GM19372 (cell line): ENCODE results near the gene NFYB.
"Not testable (repeated sequence)": the region's sequence is repeated elsewhere in the genome, so short reads cannot be mapped to it uniquely, and the experiment has no call there.

Experiments used
- ATAC-seq: cut with Tn5 transposase; IDR thresholded peaks from one replicate; pipeline ENCODE4 v1.9.1; 2021; ENCODE audit warnings: mild to moderate bottlenecking, low read depth, moderate library complexity; ENCODE audit not compliant: unreplicated experiment

The NFYB gene

DNA sequence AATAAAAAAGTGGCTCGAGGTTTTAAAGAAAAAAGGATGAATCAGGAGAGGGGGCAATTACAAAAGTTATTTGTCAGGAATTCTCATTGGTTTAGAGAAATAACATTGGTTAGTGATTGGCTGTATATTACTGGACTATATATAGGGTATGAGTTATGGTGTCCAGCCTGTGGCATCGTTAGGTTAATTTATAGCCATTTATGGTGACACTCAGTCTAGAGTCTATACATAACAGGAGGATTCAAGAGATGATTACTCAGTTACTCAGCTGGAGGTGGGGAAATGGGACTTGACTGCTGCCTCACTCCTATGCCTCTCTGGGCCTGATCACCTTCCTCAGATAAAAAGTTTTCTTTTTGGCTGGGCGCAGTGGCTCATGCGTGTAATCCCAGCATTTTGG, 25.6 kb upstream of the NFYB start:
- ATAC-seq = no peak

DNA sequence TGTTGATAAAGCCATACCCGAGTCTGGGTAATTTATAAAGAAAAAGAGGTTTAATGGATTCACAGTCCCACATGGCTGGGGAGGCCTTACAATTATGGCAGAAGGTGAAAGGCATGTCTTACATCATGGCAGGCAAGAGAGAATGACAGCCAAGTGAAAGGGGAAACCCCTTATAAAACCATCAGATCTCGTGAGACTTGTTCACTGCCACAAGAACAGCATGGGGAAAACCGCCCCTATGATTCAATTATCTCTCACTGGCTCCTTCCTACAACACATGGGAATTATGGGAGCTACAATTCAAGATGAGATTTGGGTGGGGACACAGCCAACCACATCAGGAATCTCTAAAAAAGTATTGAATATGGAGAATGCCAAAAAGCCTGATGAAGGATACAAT, 25.0 kb upstream of the NFYB start:
- ATAC-seq = not testable (repeated sequence)

DNA sequence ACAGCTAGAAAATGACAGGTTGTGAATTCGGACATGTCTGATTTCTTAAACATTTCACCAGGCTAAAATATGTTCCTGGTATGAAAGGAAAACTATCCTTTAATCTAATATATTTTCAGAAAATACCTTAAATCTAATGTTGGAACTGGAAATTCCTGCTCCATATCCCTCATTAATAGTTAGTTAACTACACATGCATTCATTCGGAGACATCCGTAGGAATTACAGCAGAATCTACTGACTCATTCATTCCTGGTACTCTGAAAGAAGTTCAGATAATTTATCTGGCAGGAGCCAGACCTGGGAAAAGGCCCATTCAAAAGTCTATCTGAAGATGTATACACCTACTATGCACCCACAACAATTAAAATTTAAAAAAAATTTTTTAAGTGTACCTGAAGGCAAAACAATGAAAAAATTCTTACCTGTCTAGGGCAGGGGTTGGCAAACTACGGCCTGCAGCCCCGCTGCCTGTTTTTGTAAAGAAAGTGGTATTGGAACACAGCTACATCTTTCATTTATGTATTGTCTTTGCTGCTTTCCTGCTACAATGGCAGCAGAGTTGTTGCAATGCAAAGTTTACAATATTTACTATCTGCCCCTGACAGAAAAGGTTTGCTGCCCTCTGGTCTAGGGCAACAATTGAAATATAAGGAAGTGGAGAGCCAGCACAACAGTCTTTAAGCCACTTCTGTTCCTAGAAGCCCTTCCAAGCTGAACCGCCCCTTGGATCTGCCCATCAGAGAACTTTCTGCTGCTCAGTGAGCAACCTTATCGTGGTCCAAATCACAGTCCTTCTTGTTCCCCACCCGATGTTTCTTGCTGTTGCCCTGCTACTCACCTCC, 17.9 kb upstream of the NFYB start:
- ATAC-seq = no peak

DNA sequence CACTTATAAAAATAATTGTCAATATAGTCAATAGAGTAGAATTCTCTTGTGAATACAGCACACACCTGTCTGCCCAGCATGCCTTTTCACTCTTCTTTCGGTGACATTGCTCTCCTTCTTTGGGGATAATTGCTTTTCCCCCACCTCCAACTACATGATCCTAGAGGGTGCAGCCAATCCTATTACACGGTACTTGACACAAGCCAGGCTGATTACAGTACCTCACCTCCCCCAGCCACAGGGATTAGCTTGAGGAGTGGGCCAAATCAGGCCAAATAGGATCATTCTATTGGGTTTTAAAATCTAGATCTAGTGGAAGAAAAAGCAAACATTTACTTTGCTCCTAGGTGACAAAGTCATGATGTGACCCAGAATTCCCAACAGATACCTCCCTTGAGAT, 16.8 kb upstream of the NFYB start:
- ATAC-seq = no peak

DNA sequence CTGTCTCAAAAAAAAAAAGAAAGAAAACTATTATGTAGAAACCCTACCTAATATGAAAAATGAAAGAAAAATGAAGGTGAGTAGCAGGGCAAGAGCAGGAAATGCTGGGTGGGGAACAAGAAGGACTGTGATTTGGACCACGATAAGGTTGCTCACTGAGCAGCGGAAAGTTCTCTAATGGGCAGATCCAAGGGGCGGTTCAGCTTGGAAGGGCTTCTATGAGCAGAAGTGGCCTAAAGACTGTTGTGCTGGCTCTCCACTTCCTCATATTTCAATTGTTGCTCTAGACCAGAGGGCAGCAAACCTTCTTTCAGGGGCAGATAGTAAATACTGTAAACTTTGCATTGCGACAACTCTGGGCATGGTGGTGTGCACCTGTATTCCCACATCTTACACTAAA, 16.3 kb upstream of the NFYB start:
- no peak for ATAC-seq

DNA sequence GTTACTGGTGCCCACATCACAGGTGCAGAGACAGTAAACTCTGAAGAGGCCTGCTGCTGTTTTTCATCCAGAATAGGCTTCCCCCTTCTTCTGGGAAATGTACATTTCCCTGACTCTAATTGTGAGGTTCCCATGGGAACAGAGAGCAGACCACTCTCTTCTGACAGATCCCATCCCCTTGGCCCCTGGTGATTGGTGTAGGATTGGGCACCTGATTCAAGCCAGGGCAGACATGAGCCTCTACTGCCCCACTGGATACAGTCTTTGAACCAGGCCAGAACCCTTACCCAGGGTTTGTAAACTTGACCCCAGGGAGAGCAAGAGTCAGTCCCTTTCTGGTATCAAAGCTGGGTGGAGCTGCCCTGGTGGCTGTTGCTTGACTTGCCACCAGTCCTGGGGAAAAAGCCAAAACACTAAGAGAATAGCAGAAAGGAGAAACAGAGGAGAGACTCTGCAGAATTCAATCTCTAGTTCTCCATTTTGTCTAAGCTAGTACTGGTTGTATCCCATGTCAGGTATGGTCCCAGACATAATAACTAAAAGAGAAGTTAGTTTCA, 14.8 kb upstream of the NFYB start:
- no peak for ATAC-seq

DNA sequence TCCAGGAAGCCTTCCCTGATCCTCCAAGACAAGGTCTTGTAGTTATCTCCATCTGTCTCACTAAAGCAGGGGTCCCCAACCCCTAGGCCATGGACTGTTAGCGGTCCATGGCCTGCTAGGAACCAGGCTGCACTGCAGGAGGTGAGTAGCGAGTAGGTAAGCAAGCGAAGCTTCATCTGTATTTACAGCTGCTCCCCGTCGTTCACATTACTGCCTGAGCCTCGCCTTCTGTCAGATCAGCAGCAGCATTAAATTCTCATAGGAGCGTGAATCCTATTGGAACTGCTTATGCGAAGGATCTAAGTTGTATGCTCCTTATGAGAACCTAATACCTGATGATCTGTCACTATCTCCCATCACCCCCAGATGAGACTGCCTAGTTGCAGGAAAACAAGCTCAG, 12.4 kb upstream of the NFYB start:
- no peak for ATAC-seq

DNA sequence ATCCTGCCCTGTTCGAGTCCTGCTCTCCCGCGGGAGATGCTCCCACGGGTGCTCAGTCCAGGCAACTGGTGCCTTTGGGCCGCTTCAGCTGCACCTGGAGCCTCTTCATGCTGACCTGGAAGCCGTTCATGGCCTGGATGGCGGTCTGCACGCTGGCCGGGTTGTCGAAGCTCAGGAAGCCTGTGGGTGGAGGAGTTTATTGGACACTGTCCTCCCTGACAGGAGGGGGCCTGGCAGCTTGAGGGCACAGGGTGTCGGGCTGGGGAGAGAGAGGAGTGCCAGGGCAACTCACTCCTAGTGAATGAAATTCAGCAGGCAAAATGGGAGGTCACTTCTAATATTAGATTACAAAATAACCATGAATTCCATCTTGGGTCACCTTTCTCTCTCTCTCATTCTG, 9.3 kb upstream of the NFYB start:
- no peak for ATAC-seq

DNA sequence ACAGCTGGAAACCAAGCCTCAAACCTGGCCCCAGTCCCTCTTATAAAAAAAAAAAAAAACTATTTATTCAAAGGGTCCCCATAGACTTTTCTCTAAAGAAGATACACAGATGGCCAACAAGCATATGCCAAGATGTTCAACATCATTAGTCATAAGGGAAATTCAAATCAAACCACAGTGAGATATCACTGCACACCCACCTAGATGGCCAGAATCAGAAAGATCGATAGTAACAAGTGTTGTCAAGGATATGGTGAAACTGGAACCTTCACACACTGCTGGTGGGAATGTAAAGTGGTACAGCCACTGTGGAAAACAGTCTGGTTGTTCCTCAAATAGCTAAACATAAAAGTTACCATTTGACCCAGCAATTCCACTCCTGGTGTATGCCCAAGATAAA, 5.9 kb upstream of the NFYB start:
- no peak for ATAC-seq

DNA sequence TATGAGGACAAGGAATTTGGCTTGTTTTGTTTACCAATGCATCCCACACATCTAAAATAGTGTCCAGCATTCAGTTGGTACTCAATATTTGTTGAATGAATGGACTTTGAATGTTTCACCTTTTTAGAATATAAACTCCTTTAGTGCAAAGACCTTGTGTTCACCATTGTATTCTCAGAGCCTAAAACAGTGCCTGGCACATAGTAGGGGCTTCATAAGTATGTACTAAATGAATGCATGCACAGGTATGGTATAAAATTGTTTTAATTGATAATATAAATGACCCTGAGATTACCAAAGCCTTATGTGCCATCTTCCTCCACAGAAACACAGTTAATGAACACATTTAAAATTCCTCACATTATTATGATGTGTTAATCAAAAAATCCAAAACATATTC, 5.0 kb upstream of the NFYB start:
- no peak for ATAC-seq

DNA sequence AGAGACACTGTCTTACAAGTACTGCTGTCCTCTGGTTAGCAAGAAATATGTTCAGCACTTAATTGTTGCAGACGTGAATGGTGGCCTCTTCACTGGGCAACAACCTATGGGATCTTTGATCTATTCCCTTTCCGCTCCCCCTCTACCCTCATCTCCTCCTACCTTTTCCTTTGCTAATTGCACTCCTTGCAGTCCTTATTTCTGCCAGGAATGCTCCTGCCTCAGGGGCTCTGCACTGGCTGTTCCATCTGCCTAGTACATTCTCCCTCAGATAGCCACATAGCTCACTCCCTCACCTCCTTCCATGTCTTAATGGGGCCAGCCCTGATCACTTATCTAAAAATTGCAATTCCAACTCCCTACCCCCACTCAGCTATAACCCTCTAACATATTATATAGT, 4.5 kb upstream of the NFYB start:
- ATAC-seq = no peak

DNA sequence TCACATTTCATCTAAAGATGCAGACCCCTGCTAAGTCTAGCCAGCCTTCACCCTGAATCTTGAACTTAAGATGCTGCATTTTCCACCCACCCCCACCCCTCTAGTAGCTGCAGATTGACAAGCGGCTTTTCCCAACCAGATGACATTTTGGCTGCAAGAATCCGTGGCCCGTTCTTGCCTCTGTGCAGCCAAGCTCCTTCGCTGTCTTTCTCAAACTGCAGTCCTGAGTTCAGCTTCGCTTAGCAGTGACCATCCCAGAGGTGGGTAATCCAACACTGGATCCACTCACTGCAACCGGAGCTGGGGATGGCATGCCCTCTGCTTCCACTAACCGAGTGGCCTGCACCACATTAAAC, 765 bp upstream of the NFYB start:
- no peak for ATAC-seq

DNA sequence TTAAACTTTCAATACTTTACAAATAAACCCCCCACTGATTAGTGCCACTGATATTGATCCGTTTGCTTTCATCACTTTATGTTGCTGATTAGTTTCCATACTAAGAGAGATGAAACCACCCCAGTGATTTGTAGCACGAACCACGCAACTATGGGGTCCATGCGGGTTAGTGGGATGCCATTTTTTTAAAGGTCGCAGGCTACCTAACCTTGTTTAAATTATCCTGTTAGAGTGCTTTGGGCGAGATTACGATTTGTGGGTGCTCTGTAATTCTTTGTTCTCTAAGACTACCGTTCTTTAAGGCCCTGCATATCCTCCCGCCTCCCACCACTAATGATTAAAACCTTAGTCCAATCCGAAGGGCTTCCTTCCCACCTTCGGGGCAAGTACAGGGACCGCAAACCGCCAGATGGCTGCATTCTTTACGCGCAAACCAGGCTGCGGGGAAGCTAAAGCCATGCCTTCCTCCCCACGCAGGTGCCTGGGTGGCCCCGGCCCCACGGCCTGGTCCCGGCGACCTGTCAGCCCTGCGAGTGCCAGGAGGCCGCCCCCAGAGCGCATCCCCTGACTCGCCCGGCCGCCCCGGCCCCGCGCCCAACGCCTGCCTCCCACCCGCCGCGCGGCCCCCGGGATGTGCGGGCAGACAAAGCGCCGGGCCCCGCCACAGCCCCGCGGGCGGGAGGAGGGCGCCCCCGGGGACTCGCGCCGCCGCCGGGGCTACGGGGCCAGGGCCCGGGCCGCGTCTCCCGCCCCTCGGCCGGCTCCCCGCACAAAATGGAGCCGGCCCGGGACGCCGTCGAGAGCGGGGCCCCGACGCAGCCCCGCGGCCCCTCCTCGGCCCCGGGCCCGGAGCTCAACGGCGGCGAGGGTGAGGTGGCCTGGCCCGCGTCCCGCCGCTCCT, 759 bp downstream of the NFYB start:
- ATAC-seq = peak; percentile 24

DNA sequence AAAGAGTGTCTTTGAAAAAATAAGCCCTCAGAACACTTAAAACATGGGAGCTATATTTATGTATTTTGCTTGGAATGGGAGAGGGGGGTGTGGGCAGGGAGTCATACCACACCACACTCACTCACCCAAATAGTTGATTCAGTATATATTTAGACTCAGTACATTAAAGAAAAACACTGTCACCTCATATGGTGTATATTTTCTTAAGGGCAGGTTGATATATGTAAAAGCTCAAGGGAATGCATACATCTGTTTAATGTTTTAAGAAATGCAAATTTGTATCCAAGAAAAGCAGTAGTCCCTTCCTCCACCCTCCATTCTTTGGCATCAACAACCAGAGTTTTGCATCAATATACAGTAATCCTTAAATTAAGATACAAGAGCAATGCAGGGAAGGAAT, 1.4 kb downstream of the NFYB start:
- ATAC-seq = no peak

DNA sequence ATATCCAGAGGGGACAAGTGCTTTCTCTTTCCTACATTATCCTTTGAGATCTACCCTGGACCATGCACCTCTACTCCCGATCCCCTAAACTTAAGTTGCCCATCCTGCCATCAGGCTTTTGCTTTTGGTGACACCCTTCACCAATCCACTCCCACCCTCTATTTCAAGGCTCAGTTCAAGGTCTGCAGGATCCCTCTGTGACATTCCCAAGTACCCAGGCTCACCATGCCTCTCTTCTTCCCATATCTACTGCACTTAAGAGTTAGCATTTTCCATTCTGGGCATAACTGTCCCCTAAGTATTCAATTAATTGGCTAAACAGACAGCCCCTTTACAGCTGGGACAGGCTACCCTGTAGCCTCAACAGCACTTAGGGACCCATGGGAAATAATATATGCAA, 3.1 kb downstream of the NFYB start:
- no peak for ATAC-seq

DNA sequence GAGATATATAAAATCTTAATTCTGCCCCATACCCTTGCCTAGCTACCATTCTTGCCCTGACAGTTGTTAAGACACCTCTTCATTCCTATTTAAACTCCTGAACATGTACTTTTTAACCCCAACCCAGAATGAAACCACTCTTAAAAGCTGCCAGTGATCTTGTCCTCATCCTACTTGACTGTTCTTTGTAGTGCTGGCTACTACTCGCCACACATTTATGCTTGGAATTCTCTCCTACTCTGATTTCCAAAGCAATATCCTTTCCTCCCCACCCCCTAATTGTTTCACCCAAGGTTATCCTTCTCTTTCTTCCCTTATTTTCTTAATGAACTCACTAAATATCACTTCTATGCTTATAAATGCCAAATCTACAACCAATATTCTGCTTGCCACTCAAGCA, 4.1 kb downstream of the NFYB start:
- no peak for ATAC-seq

DNA sequence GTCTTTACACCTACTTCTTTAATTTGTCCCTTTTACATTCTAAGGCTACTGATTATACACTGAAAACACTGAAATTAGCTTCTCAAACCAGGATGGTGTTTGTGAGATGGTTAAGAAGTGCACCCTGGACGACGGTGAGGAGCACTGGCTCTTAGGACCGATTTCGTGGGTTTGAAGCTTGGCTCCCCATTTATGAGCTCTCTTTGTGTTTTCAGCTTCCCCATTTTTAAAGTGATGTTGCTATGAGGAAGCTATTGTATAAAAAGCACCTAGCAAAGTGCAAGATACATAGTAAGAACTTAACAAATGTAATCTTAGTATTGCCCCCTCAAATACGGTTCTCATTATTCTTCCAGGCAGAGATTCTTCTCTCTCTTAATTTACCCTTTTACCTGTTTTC, 4.7 kb downstream of the NFYB start:
- ATAC-seq = no peak

DNA sequence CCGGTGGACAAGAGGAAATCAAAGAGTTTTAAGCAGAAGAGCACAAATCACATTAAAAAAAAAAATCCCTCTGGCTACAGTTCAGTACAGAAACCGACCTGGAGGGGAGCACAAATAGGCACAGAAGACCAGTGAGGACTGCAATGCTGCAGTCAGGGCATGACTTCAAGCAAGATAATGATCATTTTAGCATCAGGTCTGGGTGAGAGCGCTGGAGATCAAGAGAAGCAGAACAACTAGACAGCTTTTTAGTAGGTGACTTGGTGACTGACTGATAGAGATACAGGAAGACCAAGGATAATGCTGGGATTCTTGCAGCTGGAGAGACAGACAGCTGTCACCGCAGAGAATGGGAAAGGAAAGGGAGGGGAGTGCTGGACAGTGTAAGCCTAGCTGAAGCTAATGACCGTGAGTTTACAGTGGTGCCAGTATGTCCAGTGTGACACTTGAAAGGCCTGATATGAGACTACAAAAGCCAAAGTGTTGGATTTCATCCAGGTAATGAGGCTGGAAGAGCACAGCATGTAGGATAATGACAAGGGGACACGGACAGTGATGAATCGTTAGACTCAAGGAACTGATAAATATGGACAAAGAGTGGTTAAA, 5.6 kb downstream of the NFYB start:
- ATAC-seq = no peak

DNA sequence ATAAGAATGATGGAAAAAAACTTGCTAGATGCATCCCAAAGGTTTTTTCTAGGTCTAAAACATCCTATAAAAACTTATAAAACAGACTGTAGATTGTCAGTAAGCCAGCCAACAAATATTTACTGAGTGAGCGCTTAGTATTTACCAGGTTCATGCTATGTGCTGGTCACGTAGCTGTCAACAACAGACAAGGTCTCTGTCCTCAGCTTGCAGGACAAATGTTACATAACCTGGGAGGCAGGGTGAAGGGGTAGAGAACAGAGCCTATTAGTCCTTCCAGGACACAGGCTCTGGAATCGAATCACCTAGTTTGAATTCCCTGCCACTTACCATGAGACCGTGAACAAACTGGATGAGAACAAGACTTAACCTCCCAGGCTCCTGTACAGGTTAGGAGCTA, 6.4 kb downstream of the NFYB start:
- ATAC-seq = no peak

DNA sequence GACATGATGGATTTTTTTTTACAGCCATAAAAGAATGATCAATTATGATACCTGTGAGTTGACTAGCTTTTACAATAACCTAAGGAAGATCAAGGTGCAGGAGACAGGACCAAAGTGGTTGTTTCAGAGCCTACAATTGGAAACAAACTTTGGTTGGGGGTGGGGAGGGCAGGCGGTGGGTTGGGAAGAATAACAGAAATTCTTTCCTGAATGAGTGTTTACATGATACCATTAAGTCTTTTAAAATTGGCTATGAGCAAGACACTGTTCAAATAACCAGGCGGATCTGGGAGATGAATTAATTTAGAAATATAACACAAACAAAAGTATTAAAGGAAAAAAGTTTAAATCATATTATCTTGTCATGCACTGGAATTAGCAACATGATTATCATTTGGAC, 7.2 kb downstream of the NFYB start:
- ATAC-seq = no peak

DNA sequence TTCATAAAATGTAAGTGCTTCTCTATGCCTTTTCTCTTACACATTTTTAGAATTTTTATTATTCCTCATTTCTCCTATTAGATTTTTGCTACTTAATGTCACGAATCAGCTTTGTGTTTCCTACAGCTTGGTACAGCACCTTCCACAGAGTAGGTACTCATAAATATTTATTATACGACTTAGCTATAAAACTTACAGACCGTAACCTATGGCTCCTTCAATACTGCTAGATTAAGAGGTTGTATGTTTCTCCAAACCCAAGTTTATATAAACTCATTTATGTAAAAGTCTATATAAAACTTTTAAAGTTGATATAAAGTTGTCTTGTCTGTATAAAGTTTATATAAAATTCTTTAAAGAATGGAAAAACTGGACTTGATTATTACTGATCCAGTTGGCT, 11.5 kb downstream of the NFYB start:
- no peak for ATAC-seq
